ENCODE measurements around the gene GALNT17.

GALNT17 gene

DNA sequence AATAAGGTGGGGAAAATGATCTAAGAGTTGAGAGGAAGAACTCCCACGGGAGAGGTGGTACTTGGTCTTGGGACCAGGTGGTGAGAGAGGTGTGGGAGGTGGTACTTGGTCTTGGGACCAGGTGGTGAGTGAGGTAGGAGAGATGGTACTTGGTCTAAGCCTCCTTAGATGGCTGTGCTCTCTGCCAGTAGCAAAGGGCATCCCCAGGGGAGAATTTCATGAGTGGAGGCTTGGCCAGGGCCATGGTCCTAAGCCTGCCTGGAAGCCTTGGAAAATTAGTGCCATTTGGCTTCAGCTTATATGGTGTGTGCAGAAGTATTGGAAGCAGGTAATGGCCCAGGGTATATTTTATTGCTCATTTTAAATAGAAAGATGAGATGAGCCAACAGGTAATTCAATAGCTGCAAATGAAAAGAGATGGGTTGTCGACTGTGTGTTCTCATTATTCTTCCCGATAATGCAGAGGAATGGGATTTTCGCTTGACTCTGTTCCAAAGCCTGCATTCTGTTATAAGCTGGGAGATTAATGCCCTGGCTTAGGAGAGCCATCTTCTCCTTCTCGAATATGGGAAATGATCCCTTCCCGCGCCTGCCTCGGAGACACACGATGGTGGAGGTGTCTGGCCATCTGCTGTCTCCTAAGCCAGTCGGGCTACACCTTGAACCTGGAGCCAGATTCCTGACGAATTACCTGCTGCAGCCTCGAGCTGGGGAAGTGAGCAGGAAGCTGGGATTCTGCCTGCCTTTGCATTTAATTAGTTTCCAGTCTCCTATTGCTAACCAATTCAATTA lies 287.8 kb downstream of the GALNT17 start:
- TF ChIP-seq POLR2AphosphoS5 (IDR thresholded peaks at IDR 0.05; ENCODE audit: low read depth, low read length), result no peak
- no peak for TF ChIP-seq SIN3A (IDR thresholded peaks at IDR 0.05; ENCODE audit: borderline replicate concordance, insufficient read depth, low read length)
- TF ChIP-seq, protein P1, sequence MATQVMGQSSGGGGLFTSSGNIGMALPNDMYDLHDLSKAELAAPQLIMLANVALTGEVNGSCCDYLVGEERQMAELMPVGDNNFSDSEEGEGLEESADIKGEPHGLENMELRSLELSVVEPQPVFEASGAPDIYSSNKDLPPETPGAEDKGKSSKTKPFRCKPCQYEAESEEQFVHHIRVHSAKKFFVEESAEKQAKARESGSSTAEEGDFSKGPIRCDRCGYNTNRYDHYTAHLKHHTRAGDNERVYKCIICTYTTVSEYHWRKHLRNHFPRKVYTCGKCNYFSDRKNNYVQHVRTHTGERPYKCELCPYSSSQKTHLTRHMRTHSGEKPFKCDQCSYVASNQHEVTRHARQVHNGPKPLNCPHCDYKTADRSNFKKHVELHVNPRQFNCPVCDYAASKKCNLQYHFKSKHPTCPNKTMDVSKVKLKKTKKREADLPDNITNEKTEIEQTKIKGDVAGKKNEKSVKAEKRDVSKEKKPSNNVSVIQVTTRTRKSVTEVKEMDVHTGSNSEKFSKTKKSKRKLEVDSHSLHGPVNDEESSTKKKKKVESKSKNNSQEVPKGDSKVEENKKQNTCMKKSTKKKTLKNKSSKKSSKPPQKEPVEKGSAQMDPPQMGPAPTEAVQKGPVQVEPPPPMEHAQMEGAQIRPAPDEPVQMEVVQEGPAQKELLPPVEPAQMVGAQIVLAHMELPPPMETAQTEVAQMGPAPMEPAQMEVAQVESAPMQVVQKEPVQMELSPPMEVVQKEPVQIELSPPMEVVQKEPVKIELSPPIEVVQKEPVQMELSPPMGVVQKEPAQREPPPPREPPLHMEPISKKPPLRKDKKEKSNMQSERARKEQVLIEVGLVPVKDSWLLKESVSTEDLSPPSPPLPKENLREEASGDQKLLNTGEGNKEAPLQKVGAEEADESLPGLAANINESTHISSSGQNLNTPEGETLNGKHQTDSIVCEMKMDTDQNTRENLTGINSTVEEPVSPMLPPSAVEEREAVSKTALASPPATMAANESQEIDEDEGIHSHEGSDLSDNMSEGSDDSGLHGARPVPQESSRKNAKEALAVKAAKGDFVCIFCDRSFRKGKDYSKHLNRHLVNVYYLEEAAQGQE (IDR thresholded peaks at IDR 0.05; ENCODE audit: insufficient read depth in 1 of 2, low read depth in 2 of 2, low read length in 2 of 2), result no peak
- TF ChIP-seq TAF1 (IDR thresholded peaks at IDR 0.05; ENCODE audit: borderline replicate concordance, insufficient read depth, low read length), result no peak
- no peak for TF ChIP-seq FOXP2 (optimal IDR thresholded peaks at IDR 0.05; ENCODE audit: borderline replicate concordance, extremely low read depth, extremely low read length, insufficient read depth)

DNA sequence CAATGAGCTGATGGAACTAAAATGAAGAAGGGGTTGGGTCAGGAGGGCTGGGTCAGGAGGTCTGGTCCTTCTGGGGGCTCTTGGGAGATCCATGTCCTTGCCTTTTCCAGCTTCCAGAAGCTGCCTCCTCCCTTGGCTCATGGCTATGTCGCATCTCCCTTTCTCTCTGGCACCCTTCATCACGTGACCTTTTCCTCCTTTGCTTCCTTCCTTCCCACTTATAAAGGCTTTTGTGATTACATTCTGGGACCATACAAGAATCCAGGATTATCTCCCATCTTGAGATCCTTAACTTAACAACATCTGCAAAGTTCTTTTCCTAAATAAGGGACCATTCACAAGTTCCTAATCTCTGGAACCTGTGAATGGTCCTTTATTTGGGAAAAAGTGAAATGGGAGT lies 290.2 kb downstream of the GALNT17 start:
- TF ChIP-seq TAF1 (IDR thresholded peaks at IDR 0.05; ENCODE audit: borderline replicate concordance, insufficient read depth, low read length) (no peak), SIN3A (IDR thresholded peaks at IDR 0.05; ENCODE audit: borderline replicate concordance, insufficient read depth, low read length) (no peak), FOXP2 (optimal IDR thresholded peaks at IDR 0.05; ENCODE audit: borderline replicate concordance, extremely low read depth, extremely low read length, insufficient read depth) (no peak), POLR2AphosphoS5 (IDR thresholded peaks at IDR 0.05; ENCODE audit: low read depth, low read length) (no peak)
- TF ChIP-seq, protein P1 (IDR thresholded peaks at IDR 0.05; ENCODE audit: insufficient read depth in 1 of 2, low read depth in 2 of 2, low read length in 2 of 2), result no peak

DNA sequence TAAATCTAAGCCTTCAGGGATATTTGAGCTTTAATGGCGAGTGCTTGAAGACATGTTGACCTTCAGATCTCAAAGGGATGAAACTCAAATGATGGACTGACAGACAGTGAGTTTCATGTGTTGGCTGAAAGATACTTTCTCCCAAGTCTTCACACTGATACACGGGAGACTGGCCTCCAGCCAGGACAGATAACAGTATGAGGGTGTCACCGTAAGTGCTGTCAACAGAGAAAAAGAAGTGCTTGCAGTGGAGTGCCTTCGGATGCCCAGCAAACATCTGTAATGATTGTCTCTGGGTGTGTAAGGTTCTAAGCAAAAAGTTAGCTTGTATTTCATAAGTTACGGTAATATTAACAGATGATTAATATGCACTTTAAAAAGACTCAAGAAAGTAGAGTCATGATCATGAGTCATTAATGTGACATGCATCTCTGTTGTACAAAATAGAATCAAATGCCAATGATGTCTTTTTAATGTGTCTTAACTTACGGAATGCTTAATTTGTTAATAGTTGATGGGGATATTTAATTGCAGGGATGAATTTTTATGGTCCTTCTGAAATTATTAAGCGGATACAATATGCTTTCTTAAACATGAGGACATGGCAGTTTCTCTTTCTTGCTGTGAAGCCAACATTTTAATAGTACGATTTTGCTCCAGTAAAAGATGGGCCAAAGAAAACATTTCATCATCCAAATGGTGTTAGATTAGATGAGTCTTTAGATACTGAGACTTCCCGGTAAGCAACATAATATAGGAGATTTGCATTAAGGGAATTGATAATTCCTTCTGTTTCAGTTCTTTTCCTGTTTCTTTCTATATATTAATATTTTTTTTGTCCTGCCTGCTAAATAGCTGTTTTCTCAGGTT lies 292.5 kb downstream of the GALNT17 start:
- TF ChIP-seq, protein P1 (IDR thresholded peaks at IDR 0.05; ENCODE audit: insufficient read depth in 1 of 2, low read depth in 2 of 2, low read length in 2 of 2), result no peak
- TF ChIP-seq SIN3A (IDR thresholded peaks at IDR 0.05; ENCODE audit: borderline replicate concordance, insufficient read depth, low read length) (no peak), TAF1 (IDR thresholded peaks at IDR 0.05; ENCODE audit: borderline replicate concordance, insufficient read depth, low read length) (no peak), POLR2AphosphoS5 (IDR thresholded peaks at IDR 0.05; ENCODE audit: low read depth, low read length) (no peak), FOXP2 (optimal IDR thresholded peaks at IDR 0.05; ENCODE audit: borderline replicate concordance, extremely low read depth, extremely low read length, insufficient read depth) (no peak)

DNA sequence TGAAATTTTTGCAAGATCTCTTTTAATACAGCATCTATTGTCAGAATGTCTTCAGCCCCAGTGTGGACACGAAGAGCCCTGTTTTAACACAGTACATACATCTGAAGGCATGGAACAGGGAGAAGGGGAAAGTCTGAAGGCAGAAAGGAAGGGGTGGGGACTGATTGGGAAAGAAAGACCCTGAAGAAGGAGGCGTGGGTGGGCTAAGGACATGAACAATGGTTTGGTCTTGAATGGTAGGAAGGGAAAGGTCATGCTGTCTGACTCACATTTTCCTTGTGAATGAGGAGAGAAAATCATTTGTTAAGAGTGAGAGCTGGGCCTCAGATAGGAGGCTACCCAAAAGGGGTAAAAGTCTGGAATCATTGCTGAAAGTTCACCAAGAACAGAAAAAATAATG lies 297.1 kb downstream of the GALNT17 start:
- TF ChIP-seq TAF1 (IDR thresholded peaks at IDR 0.05; ENCODE audit: borderline replicate concordance, insufficient read depth, low read length), result no peak
- TF ChIP-seq FOXP2 (optimal IDR thresholded peaks at IDR 0.05; ENCODE audit: borderline replicate concordance, extremely low read depth, extremely low read length, insufficient read depth), result no peak
- TF ChIP-seq POLR2AphosphoS5 (IDR thresholded peaks at IDR 0.05; ENCODE audit: low read depth, low read length), result no peak
- TF ChIP-seq SIN3A (IDR thresholded peaks at IDR 0.05; ENCODE audit: borderline replicate concordance, insufficient read depth, low read length), result no peak
- TF ChIP-seq, protein P1 (IDR thresholded peaks at IDR 0.05; ENCODE audit: insufficient read depth in 1 of 2, low read depth in 2 of 2, low read length in 2 of 2), result no peak
